ENCODE measurements around the gene FAM162A. TPM values are rescaled to one million over a fixed set of nuclear protein-coding genes. Genes with fewer than 3 reads are reported as not detected.

Gene FAM162A
- total RNA-seq, 4 donors from 2014 or later: 18.7 to 28.8 (median 24.5) TPM

- TF ChIP-seq CTCF (IDR thresholded peaks at IDR 0.05; ENCODE audit: low read depth): no peak
These were observed 18.9 kb upstream of the FAM162A start for GRCh38 chr3:122365073-122365472.

- TF ChIP-seq CTCF (IDR thresholded peaks at IDR 0.05; ENCODE audit: low read depth): no peak
These were observed 17.6 kb upstream of the FAM162A start for GRCh38 chr3:122366379-122366749.

- TF ChIP-seq CTCF (IDR thresholded peaks at IDR 0.05; ENCODE audit: low read depth): no peak
These were observed 9.9 kb upstream of the FAM162A start for GRCh38 chr3:122374034-122374433.

GRCh38 chr3:122377975-122378374 lies 6.0 kb upstream of the FAM162A start:
- no peak for TF ChIP-seq CTCF (IDR thresholded peaks at IDR 0.05; ENCODE audit: low read depth)

- no peak for TF ChIP-seq CTCF (IDR thresholded peaks at IDR 0.05; ENCODE audit: low read depth)
These were observed 905 bp upstream of the FAM162A start, which contains the start of gene MIX23 for GRCh38 chr3:122382888-122383666. MIX23 (minus strand) TSS chr3:122383231; CDS start chr3:122383224, 7 bp downstream.

GRCh38 chr3:122387709-122388108 lies 3.7 kb downstream of the FAM162A start:
- no peak for TF ChIP-seq CTCF (IDR thresholded peaks at IDR 0.05; ENCODE audit: low read depth)

GRCh38 chr3:122389197-122389596 lies 5.2 kb downstream of the FAM162A start:
- TF ChIP-seq CTCF (IDR thresholded peaks at IDR 0.05; ENCODE audit: low read depth): no peak
